Bronchial epithelial cell (primary cell): ENCODE results near the gene ZNF432. TPM values are rescaled to one million over a fixed set of nuclear protein-coding genes. Genes with fewer than 3 reads are reported as not detected.
"Not testable (repeated sequence)": the region's sequence is repeated elsewhere in the genome, so short reads cannot be mapped to it uniquely, and the experiment has no call there.

ENCODE experiments used
- DNase-seq: peaks from one replicate; pipeline ENCODE4 v3.0.0-alpha.2; 2010; ENCODE audit warnings: low read depth
- FAIRE-seq: peaks from 2 replicates; lab custom pipeline; 2011; peaks lifted over from hg19 to GRCh38; lab: Jason Lieb, UNC
- H3K27me3 ChIP-seq: 2 replicates; pipeline ENCODE4 v1.5.1; 2011; ENCODE audit warnings: low read length; ENCODE audit not compliant: control insufficient read depth, insufficient read depth
- H3K36me3 ChIP-seq: 2 replicates; pipeline ENCODE4 v1.5.1; 2011; ENCODE audit warnings: low read length; ENCODE audit not compliant: control insufficient read depth, insufficient read depth
- H3K4me3 ChIP-seq: 2 replicates; pipeline ENCODE4 v1.5.1; 2011; ENCODE audit warnings: mild to moderate bottlenecking, low read depth, low read length, control low read depth
- total RNA-seq: library from RNA; depleted of rRNA; stranded (reverse); fragments of >200 nt; gene quantifications from 2 replicates; pipeline ENCODE4 v1.2.1, GENCODE V29; 2014
- TF ChIP-seq, protein P1 (sequence below): IDR thresholded peaks from 2 replicates; pipeline ENCODE4 v1.5.1; 2011; ENCODE audit warnings: mild to moderate bottlenecking, moderate library complexity, low read length, control low read depth, inconsistent platforms; ENCODE audit not compliant: insufficient read depth, severe bottlenecking

ZNF432 gene
- total RNA-seq, 1 donor from 2014 or later = 8.2 TPM

- FAIRE-seq (no peak), DNase-seq (peak; percentile 90)
- Histone ChIP-seq H3K27me3 (no peaks in the 10 kb centered on the region), H3K36me3 (peaks cover 25% of the 10 kb centered on the region), H3K4me3 (no peak overlapping the region)
- TF ChIP-seq, protein P1, sequence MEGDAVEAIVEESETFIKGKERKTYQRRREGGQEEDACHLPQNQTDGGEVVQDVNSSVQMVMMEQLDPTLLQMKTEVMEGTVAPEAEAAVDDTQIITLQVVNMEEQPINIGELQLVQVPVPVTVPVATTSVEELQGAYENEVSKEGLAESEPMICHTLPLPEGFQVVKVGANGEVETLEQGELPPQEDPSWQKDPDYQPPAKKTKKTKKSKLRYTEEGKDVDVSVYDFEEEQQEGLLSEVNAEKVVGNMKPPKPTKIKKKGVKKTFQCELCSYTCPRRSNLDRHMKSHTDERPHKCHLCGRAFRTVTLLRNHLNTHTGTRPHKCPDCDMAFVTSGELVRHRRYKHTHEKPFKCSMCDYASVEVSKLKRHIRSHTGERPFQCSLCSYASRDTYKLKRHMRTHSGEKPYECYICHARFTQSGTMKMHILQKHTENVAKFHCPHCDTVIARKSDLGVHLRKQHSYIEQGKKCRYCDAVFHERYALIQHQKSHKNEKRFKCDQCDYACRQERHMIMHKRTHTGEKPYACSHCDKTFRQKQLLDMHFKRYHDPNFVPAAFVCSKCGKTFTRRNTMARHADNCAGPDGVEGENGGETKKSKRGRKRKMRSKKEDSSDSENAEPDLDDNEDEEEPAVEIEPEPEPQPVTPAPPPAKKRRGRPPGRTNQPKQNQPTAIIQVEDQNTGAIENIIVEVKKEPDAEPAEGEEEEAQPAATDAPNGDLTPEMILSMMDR = no peak
These were observed 21.9 kb upstream of the ZNF432 start for GRCh38 chr19:52070496-52070895.

- no peaks in the 10 kb centered on the region for H3K27me3 ChIP-seq
- H3K36me3 ChIP-seq = peaks cover 21% of the 10 kb centered on the region
- TF ChIP-seq, protein P1 = no peak
- DNase-seq (no peak), FAIRE-seq (no peak)
- H3K4me3 ChIP-seq = no peak overlapping the region
These were observed 21.0 kb upstream of the ZNF432 start for GRCh38 chr19:52069653-52070052.

GRCh38 chr19:52066258-52066863 is 17.7 kb upstream of the ZNF432 start:
- FAIRE-seq = no peak
- H3K36me3 ChIP-seq = peaks cover 20% of the 10 kb centered on the region

GRCh38 chr19:52065399-52065798 is 16.8 kb upstream of the ZNF432 start:
- FAIRE-seq = no peak

More at GRCh38 chr19:52066258-52066863, 17.7 kb upstream of the ZNF432 start:
- H3K4me3 ChIP-seq = no peak overlapping the region
- TF ChIP-seq, protein P1 = no peak
- no peaks in the 10 kb centered on the region for H3K27me3 ChIP-seq
- no peak for DNase-seq

GRCh38 chr19:52056480-52056879 is 7.8 kb upstream of the ZNF432 start:
- H3K4me3 ChIP-seq, FAIRE-seq, H3K36me3 ChIP-seq, H3K27me3 ChIP-seq, DNase-seq: not testable (repeated sequence)

More at GRCh38 chr19:52065399-52065798, 16.8 kb upstream of the ZNF432 start:
- Histone ChIP-seq H3K4me3 (no peak overlapping the region), H3K36me3 (peaks cover 18% of the 10 kb centered on the region), H3K27me3 (no peaks in the 10 kb centered on the region)
- TF ChIP-seq, protein P1 = no peak
- no peak for DNase-seq

- DNase-seq = peak; percentile 83
- H3K36me3 ChIP-seq = not testable (repeated sequence)
These were observed 3.1 kb upstream of the ZNF432 start for GRCh38 chr19:52051736-52052135.

GRCh38 chr19:52039169-52039568 is 9.5 kb downstream of the ZNF432 start:
- TF ChIP-seq, protein P1 = no peak
- Histone ChIP-seq H3K4me3 (no peak overlapping the region), H3K27me3 (no peaks in the 10 kb centered on the region), H3K36me3 (peaks cover 17% of the 10 kb centered on the region)
- FAIRE-seq (no peak), DNase-seq (no peak)

More at GRCh38 chr19:52051736-52052135, 3.1 kb upstream of the ZNF432 start:
- peak; percentile 23 for FAIRE-seq
- H3K4me3 ChIP-seq, H3K27me3 ChIP-seq: not testable (repeated sequence)
